Measurements from ENCODE around the gene RUSC1. TPM values are rescaled to one million over a fixed set of nuclear protein-coding genes. Genes with fewer than 3 reads are reported as not detected.

The RUSC1 gene
- total RNA-seq, 1 experiment from 2014 or later = 66.9 TPM

- Histone ChIP-seq H3K9ac (ENCODE audit: extremely low read depth, insufficient read length, low read length) (no peak overlapping the region), H3K14ac (ENCODE audit: insufficient read depth, low read length) (no peak overlapping the region), H2AK5ac (ENCODE audit: insufficient read length, low read length) (no peak overlapping the region), H3K56ac (ENCODE audit: insufficient read length, low read depth, low read length) (no peak overlapping the region), H3K4me2 (ENCODE audit: insufficient read depth, insufficient read length, low read length) (no peak overlapping the region), H3K79me1 (ENCODE audit: insufficient read depth, low read depth, low read length, poor library complexity, severe bottlenecking) (no peaks in the 10 kb centered on the region), H4K20me1 (ENCODE audit: control insufficient read depth, insufficient read depth, insufficient read length) (no peaks in the 10 kb centered on the region), H2BK5ac (ENCODE audit: insufficient read length, low read length) (no peak overlapping the region), H3K79me2 (ENCODE audit: insufficient read depth, low read length) (no peaks in the 10 kb centered on the region), H4K91ac (ENCODE audit: insufficient read length, low read depth, low read length) (no peak overlapping the region), H3K4me1 (ENCODE audit: insufficient read depth, low read length) (peaks cover 2% of the 10 kb centered on the region; the same call in 1 of the 2 replicates), H2AFZ (ENCODE audit: low read length) (no peak overlapping the region), H4K8ac (replicated peaks; ENCODE audit: insufficient read length, low read depth, low read length) (no peak overlapping the region), H3K23ac (ENCODE audit: insufficient read length, low read depth, low read length) (no peak overlapping the region), H4K5ac (ENCODE audit: insufficient read length, low read depth, low read length) (no peak overlapping the region), H3K27ac (ENCODE audit: insufficient read length, low read depth, low read length) (no peak overlapping the region), H2BK120ac (ENCODE audit: low read depth, low read length, poor library complexity, severe bottlenecking) (no peak overlapping the region), H3T11ph (ENCODE audit: low read length) (no peak overlapping the region), H3K9me3 (ENCODE audit: control insufficient read depth, low read depth, low read length) (no peaks in the 10 kb centered on the region), H3K18ac (ENCODE audit: insufficient read length, low read depth, low read length) (no peak overlapping the region), H2BK20ac (ENCODE audit: low read depth, low read length, poor library complexity, severe bottlenecking) (no peak overlapping the region), H3K4ac (ENCODE audit: low read depth, low read length) (no peak overlapping the region), H3K27me3 (ENCODE audit: insufficient read depth, low read length) (no peaks in the 10 kb centered on the region), H2BK12ac (ENCODE audit: insufficient read length, low read depth, low read length) (no peak overlapping the region), H2BK15ac (ENCODE audit: low read depth, low read length) (no peak overlapping the region), H3K23me2 (ENCODE audit: insufficient read length, low read depth, low read length, poor library complexity, severe bottlenecking) (peaks cover 26% of the 10 kb centered on the region)
- H3K9me3 Mint-ChIP-seq = no peaks in the 10 kb centered on the region
- peaks cover 31 to 33% of the 10 kb centered on the region in 2 experiments for H3K4me1 Mint-ChIP-seq
- TF ChIP-seq CTCF (conservative IDR thresholded peaks at IDR 0.05) = no peak
- no peaks in the 10 kb centered on the region; the same call in 1 of the 2 replicates for H3K27me3 Mint-ChIP-seq (ENCODE audit: low read depth)
- WGBS (ENCODE audit: extremely low coverage, insufficient read length, low lambda C conversion rate) = no CpG with 5 or more reads among the region's 5 CpGs
- peaks cover 20 to 28% (median 26%) of the 10 kb centered on the region in 3 experiments; a peak in 6 of 7 replicates for H3K36me3 Mint-ChIP-seq (ENCODE audit: insufficient read depth in 1 of 3, low read depth in 3 of 3)
- peak overlapping the region in 1 of 2 experiments; percentile 86; a peak in 1 of 5 replicates for H3K4me3 Mint-ChIP-seq
- DNase-seq = no peak
- H3K27ac Mint-ChIP-seq = peak overlapping the region in 1 of 3 experiments; percentile 70; a peak in 2 of 7 replicates
Measured at GRCh38 chr1:155319536-155319935, 1.2 kb upstream of the RUSC1 start.
